ENCODE measurements around the gene ELP4.

- TF ChIP-seq SPI1 (IDR thresholded peaks at IDR 0.05; ENCODE audit: low read depth, low read length) (no peak), POLR2AphosphoS5 (IDR thresholded peaks at IDR 0.05; ENCODE audit: low read depth, low read length) (no peak), POLR2A (IDR thresholded peaks at IDR 0.05; ENCODE audit: low read depth, low read length) (no peak), TAF1 (IDR thresholded peaks at IDR 0.05; ENCODE audit: low read depth, low read length) (no peak), PAX5 (IDR thresholded peaks at IDR 0.05; ENCODE audit: insufficient read depth, low read length, severe bottlenecking) (no peak), POU2F2 (IDR thresholded peaks at IDR 0.05; ENCODE audit: low read depth, low read length) (no peak)
These were observed 283.7 kb downstream of the ELP4 start for GRCh38 chr11:31793264-31793663.
